PC-3 (cell line): ENCODE measurements around the gene NPPB. TPM values are rescaled to one million over a fixed set of nuclear protein-coding genes. Genes with fewer than 3 reads are reported as not detected.
"Not testable (repeated sequence)": the region's sequence is repeated elsewhere in the genome, so short reads cannot be mapped to it uniquely, and the experiment has no call there.

Experiments used
- ATAC-seq: fragments of 200-7000 bp; cut with Tn5 transposase; 2 replicates; pipeline ENCODE4 v1.9.1; 2020; ENCODE audit warnings: mild to moderate bottlenecking, moderate library complexity
- BruUV-seq: library from RNA; stranded (reverse); fragments of 400-500 nt; replicated peaks from 2 replicates; lab custom pipeline; 2021; lab: Mats Ljungman, UMichigan
- CTCF ChIA-PET: fragments of 300-600 bp; sonication (Branson Sonifier 250); formaldehyde crosslinking; loops from one replicate; lab custom pipeline; 2022; ENCODE audit warnings: antibody characterized with exemption; lab: Charles Lee
- POLR2A ChIA-PET: fragments of 300-600 bp; sonication (Branson Sonifier 250); formaldehyde crosslinking; loops from one replicate; lab custom pipeline; 2022; ENCODE audit warnings: antibody characterized with exemption; ENCODE audit not compliant: unreplicated experiment; lab: Charles Lee
- DNase-seq: peaks from one replicate; pipeline ENCODE4 v3.0.0-alpha.2; 2015
- H2AFZ ChIP-seq: fragments of 300-600 bp; sonication (generic); 2 replicates; pipeline ENCODE4 v1.6.0; 2016; ENCODE audit warnings: antibody characterized with exemption, low read length
- H3F3A ChIP-seq: fragments of 300-600 bp; sonication (generic); one replicate; pipeline ENCODE4 v1.6.0; 2017; ENCODE audit warnings: antibody characterized with exemption, low read length, control low read depth, mild to moderate bottlenecking; ENCODE audit not compliant: unreplicated experiment
- H3K27ac ChIP-seq: fragments of 300-600 bp; sonication (generic); 2 replicates; pipeline ENCODE4 v1.5.1; 2016; ENCODE audit warnings: mild to moderate bottlenecking, low read length
- H3K27me3 ChIP-seq: fragments of 300-600 bp; sonication (generic); 2 replicates; pipeline ENCODE4 v1.6.1; 2016; ENCODE audit warnings: low read length, mixed read lengths
- H3K36me3 ChIP-seq: fragments of 300-600 bp; sonication (generic); 2 replicates; pipeline ENCODE4 v1.6.1; 2016; ENCODE audit warnings: low read depth, mixed run types, low read length, mixed read lengths
- H3K4me1 ChIP-seq: fragments of 300-600 bp; sonication (generic); 2 replicates; pipeline ENCODE4 v1.5.1; 2016; ENCODE audit warnings: low read length; ENCODE audit not compliant: insufficient read depth
- H3K4me2 ChIP-seq: fragments of 300-600 bp; sonication (generic); 2 replicates; pipeline ENCODE4 v1.6.0; 2016; ENCODE audit warnings: low read length
- H3K4me3 ChIP-seq: fragments of 300-600 bp; sonication (generic); 2 replicates; pipeline ENCODE4 v1.5.1; 2016; ENCODE audit warnings: mild to moderate bottlenecking, low read length, mixed read lengths
- H3K79me2 ChIP-seq: fragments of 300-600 bp; sonication (generic); 2 replicates; pipeline ENCODE4 v1.6.1; 2017; ENCODE audit warnings: low read length, mixed read lengths
- H3K9ac ChIP-seq: fragments of 300-600 bp; sonication (generic); 2 replicates; pipeline ENCODE4 v1.6.0; 2016; ENCODE audit warnings: mild to moderate bottlenecking, low read length
- H3K9me2 ChIP-seq: fragments of 300-600 bp; sonication (generic); replicated peaks from 2 replicates; pipeline ENCODE4 v1.6.1; 2016; ENCODE audit warnings: mixed run types, low read length, mixed read lengths
- H3K9me3 ChIP-seq: fragments of 300-600 bp; sonication (generic); 2 replicates; pipeline ENCODE4 v1.6.1; 2016; ENCODE audit warnings: low read length, mixed read lengths
- H4K20me1 ChIP-seq: fragments of 300-600 bp; sonication (generic); 2 replicates; pipeline ENCODE4 v1.6.1; 2016; ENCODE audit warnings: low read length, mixed read lengths
- EZH2 ChIP-seq: fragments of 300-600 bp; sonication (generic); IDR thresholded peaks from one replicate; pipeline ENCODE4 v1.6.1; 2017; ENCODE audit warnings: antibody characterized with exemption, mild to moderate bottlenecking, low read length; ENCODE audit not compliant: unreplicated experiment
- EZH2phosphoT487 ChIP-seq: fragments of 300-600 bp; sonication (generic); IDR thresholded peaks from 2 replicates; pipeline ENCODE4 v1.6.1; 2018; ENCODE audit warnings: mild to moderate bottlenecking, antibody characterized with exemption, low read length, borderline replicate concordance
- intact Hi-C: fragments of 100-400 bp; cut with micrococcal nuclease; formaldehyde crosslinking; loops from 2 replicates; pipeline ENCODE4 v1.9.0; 2023
- total RNA-seq: library from RNA; depleted of rRNA; stranded (reverse); fragments of >200 nt; gene quantifications from 2 replicates; pipeline ENCODE4 v1.2.3, GENCODE V29; 2014
- TF ChIP-seq, protein P1 (sequence below): fragments of 300-600 bp; sonication (generic); conservative IDR thresholded peaks from 2 replicates; pipeline ENCODE4 v1.5.1; 2017; ENCODE audit warnings: antibody characterized with exemption, low read depth, mild to moderate bottlenecking, low read length

The NPPB gene
- total RNA-seq, 1 experiment from 2014 or later: not detected

GRCh38 chr1:11898831-11899467 is 40.2 kb upstream of the NPPB start:
- TF ChIP-seq EZH2: no peak
- TF ChIP-seq, protein P1, sequence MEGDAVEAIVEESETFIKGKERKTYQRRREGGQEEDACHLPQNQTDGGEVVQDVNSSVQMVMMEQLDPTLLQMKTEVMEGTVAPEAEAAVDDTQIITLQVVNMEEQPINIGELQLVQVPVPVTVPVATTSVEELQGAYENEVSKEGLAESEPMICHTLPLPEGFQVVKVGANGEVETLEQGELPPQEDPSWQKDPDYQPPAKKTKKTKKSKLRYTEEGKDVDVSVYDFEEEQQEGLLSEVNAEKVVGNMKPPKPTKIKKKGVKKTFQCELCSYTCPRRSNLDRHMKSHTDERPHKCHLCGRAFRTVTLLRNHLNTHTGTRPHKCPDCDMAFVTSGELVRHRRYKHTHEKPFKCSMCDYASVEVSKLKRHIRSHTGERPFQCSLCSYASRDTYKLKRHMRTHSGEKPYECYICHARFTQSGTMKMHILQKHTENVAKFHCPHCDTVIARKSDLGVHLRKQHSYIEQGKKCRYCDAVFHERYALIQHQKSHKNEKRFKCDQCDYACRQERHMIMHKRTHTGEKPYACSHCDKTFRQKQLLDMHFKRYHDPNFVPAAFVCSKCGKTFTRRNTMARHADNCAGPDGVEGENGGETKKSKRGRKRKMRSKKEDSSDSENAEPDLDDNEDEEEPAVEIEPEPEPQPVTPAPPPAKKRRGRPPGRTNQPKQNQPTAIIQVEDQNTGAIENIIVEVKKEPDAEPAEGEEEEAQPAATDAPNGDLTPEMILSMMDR: no peak
- TF ChIP-seq EZH2phosphoT487: no peak
- Histone ChIP-seq H3K9ac (no peak overlapping the region), H3K9me2 (no peaks in the 10 kb centered on the region), H3F3A (no peaks in the 10 kb centered on the region), H3K27me3 (0 out of 2 replicates have a peak, but pooled peaks cover 9% of the 10 kb centered on the region), H4K20me1 (no peaks in the 10 kb centered on the region), H3K27ac (no peak overlapping the region), H3K79me2 (no peaks in the 10 kb centered on the region), H3K4me3 (no peak overlapping the region), H3K4me1 (peaks cover 7% of the 10 kb centered on the region; the same call in 1 of the 2 replicates), H3K36me3 (no peaks in the 10 kb centered on the region), H3K9me3 (no peaks in the 10 kb centered on the region), H2AFZ (no peak overlapping the region), H3K4me2 (no peak overlapping the region)
- BruUV-seq: no TSS peak
- intact Hi-C loops: no loop called here
- ATAC-seq (no peak), DNase-seq (no peak)
- CTCF ChIA-PET: interaction anchor here (0.6 kb wide), 1 partner anchor 246 kb away, joined by 3 read pairs; no protein-coding TSS in a partner anchor
- POLR2A ChIA-PET: no interaction called here

DNA sequence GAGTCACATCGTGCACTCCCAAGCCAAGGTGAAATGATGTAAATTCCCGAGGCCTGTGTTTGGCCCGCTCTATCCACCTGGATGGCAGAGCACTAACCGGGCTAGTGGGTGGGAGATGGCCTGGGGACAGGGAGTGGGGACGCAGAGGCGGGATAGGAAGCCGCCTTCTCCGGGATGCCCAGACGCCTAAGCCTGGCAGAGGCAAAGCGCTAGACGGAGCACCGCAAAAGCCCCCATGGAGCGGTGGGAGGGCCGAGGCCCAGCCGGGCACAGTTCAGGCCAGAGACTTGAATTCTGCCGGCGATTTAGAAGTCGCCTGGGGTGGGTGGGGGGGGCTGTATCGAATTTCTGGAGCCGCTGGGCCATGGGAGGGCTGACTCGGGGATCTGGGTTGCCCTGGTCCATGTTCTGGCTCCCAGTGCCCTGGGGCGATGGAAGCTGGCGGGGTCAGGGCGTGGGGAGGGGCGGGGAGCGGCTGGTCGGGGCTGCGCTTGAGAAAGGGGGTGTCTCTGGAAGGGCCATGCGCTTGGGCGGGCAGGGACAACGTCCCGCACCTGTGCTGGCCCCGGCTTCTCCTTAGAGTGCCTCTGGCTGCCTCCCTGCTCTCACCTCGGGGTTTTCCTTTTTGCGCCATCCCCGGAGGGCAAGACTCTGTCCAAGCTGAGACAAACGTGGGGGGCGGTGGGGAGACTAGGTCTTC is 39.5 kb upstream of the NPPB start:
- Histone ChIP-seq H3K36me3 (no peaks in the 10 kb centered on the region), H3K4me2 (no peak overlapping the region), H3K79me2 (no peaks in the 10 kb centered on the region), H3K9ac (no peak overlapping the region), H3K27ac (no peak overlapping the region), H3K9me3 (no peaks in the 10 kb centered on the region), H4K20me1 (no peaks in the 10 kb centered on the region), H3F3A (no peaks in the 10 kb centered on the region), H3K4me1 (peaks cover 7% of the 10 kb centered on the region; the same call in 1 of the 2 replicates), H2AFZ (no peak overlapping the region), H3K27me3 (0 out of 2 replicates have a peak, but pooled peaks cover 9% of the 10 kb centered on the region), H3K4me3 (no peak overlapping the region), H3K9me2 (no peaks in the 10 kb centered on the region)
- no peak for DNase-seq
- ChIA-PET CTCF (no interaction called here), POLR2A (no interaction called here)
- intact Hi-C loops: no loop called here
- TF ChIP-seq EZH2phosphoT487: no peak
- TF ChIP-seq, protein P1: no peak
- no peak for TF ChIP-seq EZH2
- no TSS peak for BruUV-seq
- no peak for ATAC-seq

DNA sequence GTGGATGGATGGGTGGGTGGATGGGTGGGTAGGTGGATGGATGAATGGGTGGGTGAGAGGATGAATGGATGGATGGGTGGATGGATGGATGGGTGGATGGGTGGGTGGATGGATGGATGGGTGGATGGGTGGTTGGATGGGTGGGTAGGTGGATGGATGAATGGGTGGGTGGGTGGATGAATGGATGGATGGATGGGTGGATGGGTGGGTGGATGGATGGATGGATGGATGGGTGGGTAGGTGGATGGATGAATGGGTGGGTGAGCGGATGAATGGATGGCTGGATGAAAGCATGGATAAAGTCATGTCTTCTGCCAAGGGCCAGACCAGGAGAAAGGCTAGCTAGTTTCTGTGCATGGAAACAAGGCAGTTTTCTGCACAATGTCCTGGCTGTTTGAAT is 35.8 kb upstream of the NPPB start:
- H3F3A ChIP-seq, DNase-seq, H3K79me2 ChIP-seq, H3K27me3 ChIP-seq, CTCF ChIA-PET, H3K9me2 ChIP-seq, H3K36me3 ChIP-seq, H4K20me1 ChIP-seq, BruUV-seq, H2AFZ ChIP-seq, H3K9me3 ChIP-seq, H3K4me1 ChIP-seq, H3K27ac ChIP-seq, H3K4me2 ChIP-seq, H3K4me3 ChIP-seq, ATAC-seq, H3K9ac ChIP-seq, POLR2A ChIA-PET: not testable (repeated sequence)
- intact Hi-C loops: loop anchor here (1.0 kb wide), 2 partner anchors 56 to 109 kb away; no protein-coding TSS in a partner anchor
